Mucosa of descending colon (tissue), 3 donors: ENCODE data around the gene SNRNP70. TPM values are rescaled to one million over a fixed set of nuclear protein-coding genes. Genes with fewer than 3 reads are reported as not detected.
A peak's percentile ranks its signal among the peaks of the same experiment; 100 is the strongest.
"Not testable (repeated sequence)": the region's sequence is repeated elsewhere in the genome, so short reads cannot be mapped to it uniquely, and the experiment has no call there.

ENCODE experiments used
- ATAC-seq: fragments of 200-7000 bp; cut with Tn5 transposase; one replicate; pipeline ENCODE4 v1.9.1; 2020; ENCODE audit warnings: mild to moderate bottlenecking, moderate library complexity
- DNase-seq, 3 donors: peaks; one replicate each; pipeline ENCODE4 v3.0.0-alpha.2; 2020
- H3K36me3 ChIP-seq: fragments of 200-600 bp; one replicate; pipeline ENCODE4 v1.8.0; 2021; ENCODE audit warnings: low read depth, mild to moderate bottlenecking
- H3K4me1 ChIP-seq: fragments of 200-600 bp; one replicate; pipeline ENCODE4 v1.8.0; 2021; ENCODE audit warnings: low read depth, mild to moderate bottlenecking
- H3K4me3 ChIP-seq: fragments of 200-600 bp; one replicate; pipeline ENCODE4 v1.8.0; 2021; ENCODE audit warnings: mild to moderate bottlenecking
- H3K9me3 ChIP-seq: fragments of 200-600 bp; one replicate; pipeline ENCODE4 v1.8.0; 2021; ENCODE audit warnings: mild to moderate bottlenecking
- intact Hi-C, 2 donors: fragments of 100-400 bp; cut with DNase I in 1 of 2; cut with micrococcal nuclease in 1 of 2; formaldehyde crosslinking; loops; one replicate each; pipeline versions ENCODE4 v1.11.0 to v1.11.1; 2022; cut with DNase I, micrococcal nuclease
- total RNA-seq, 3 donors: library from RNA; stranded (reverse); fragmentation: NEBNext Ultra II Directional in 2 of 3; extraction: Animal tissue kit (Norgen Biotek cat#: 25700) in 2 of 3; gene quantifications; one replicate each; pipeline versions ENCODE4 v1.2.1 to v1.2.4, GENCODE V29; 2021 to 2023
- TF ChIP-seq, protein P1 (sequence below): fragments of 200-600 bp; IDR thresholded peaks from one replicate; pipeline ENCODE4 v1.8.0; 2022; ENCODE audit warnings: antibody characterized with exemption, mild to moderate bottlenecking
- donor health status: DM: no; HTN: no; CAD: no; lungs with moderate emphysema.
- donor health status: DM: no; HTN: no; CAD: no.
- donor health status: DM: no; HTN: yes; CAD: no.

Gene SNRNP70
- total RNA-seq, 3 donors from 2014 or later, result 136 to 257 (median 200) TPM

DNA sequence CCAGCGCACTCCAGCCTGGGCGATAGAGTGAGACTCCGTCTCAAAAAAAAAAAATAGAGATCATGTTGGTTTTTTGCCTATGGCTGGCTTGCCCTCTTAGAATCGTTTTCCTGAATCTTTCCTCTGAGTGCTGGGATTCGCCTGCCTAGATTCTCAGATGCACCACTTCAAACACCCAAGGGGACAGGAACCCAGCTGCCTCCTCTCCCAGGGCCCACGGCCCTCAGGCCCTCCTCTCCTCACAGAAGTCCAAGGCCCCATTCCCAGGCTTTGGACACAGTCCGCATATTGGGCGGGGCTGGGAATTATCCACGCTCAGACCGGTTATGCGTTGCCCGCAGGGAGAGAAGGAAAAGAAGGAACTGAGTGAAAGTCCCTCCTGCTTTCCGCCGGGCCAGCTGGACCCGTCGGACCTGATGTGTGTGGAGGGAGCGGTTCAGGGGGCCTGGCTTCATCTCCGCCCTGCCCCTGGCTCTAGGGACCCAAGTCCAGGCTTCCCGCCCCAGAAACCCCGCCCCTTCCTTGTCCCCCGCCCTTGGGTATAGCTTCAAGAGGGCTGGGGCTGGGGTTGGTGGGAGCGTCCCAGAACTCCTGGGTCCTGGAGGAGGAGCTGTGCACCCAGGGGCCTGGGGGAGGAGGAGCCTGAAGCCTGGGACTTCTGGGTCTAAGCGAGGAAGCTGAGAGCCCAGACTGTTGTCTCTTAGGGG, 39.9 kb downstream of the SNRNP70 start:
- DNase-seq, result peak; percentile 83 to 89 (median 89)
- TF ChIP-seq, protein P1, sequence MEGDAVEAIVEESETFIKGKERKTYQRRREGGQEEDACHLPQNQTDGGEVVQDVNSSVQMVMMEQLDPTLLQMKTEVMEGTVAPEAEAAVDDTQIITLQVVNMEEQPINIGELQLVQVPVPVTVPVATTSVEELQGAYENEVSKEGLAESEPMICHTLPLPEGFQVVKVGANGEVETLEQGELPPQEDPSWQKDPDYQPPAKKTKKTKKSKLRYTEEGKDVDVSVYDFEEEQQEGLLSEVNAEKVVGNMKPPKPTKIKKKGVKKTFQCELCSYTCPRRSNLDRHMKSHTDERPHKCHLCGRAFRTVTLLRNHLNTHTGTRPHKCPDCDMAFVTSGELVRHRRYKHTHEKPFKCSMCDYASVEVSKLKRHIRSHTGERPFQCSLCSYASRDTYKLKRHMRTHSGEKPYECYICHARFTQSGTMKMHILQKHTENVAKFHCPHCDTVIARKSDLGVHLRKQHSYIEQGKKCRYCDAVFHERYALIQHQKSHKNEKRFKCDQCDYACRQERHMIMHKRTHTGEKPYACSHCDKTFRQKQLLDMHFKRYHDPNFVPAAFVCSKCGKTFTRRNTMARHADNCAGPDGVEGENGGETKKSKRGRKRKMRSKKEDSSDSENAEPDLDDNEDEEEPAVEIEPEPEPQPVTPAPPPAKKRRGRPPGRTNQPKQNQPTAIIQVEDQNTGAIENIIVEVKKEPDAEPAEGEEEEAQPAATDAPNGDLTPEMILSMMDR, result no peak

GRCh38 chr19:49126575-49126974, 41.3 kb downstream of the SNRNP70 start:
- TF ChIP-seq, protein P1, result no peak
- H3K36me3 ChIP-seq, result no peaks in the 10 kb centered on the region
- ATAC-seq (no peak), DNase-seq (no peak)
- H3K9me3 ChIP-seq, result no peaks in the 10 kb centered on the region
- intact Hi-C loops, result no loop called here
- H3K4me1 ChIP-seq, result peaks cover 29% of the 10 kb centered on the region
- no peak overlapping the region for H3K4me3 ChIP-seq

More for the DNA sequence above, 39.9 kb downstream of the SNRNP70 start:
- Histone ChIP-seq H3K9me3 (no peaks in the 10 kb centered on the region), H3K4me3 (no peak overlapping the region), H3K36me3 (no peaks in the 10 kb centered on the region), H3K4me1 (peaks cover 32% of the 10 kb centered on the region)
- intact Hi-C loops, result no loop called here
- ATAC-seq, result peak; percentile 61

DNA sequence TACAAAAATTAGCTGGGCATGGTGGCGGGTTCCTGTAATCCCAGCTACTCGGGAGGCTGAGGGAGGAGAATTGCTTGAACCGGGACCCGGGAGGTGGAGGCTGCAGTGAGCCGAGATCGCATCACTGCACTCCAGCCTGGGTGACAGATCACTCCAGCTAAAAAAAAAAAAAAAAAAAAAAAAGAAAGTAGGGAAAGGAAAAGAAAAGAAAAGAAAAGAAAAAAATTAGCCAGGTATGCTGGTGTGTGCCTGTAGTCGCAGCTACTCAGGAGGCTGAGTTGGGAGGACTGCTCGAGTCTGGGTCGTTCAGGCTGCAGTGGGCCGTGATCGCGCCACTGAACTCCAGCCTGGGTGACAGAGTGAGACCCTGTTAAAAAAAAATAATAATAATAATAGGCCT, 42.0 kb downstream of the SNRNP70 start:
- H3K4me3 ChIP-seq, ATAC-seq, intact Hi-C loops: not testable (repeated sequence)

DNA sequence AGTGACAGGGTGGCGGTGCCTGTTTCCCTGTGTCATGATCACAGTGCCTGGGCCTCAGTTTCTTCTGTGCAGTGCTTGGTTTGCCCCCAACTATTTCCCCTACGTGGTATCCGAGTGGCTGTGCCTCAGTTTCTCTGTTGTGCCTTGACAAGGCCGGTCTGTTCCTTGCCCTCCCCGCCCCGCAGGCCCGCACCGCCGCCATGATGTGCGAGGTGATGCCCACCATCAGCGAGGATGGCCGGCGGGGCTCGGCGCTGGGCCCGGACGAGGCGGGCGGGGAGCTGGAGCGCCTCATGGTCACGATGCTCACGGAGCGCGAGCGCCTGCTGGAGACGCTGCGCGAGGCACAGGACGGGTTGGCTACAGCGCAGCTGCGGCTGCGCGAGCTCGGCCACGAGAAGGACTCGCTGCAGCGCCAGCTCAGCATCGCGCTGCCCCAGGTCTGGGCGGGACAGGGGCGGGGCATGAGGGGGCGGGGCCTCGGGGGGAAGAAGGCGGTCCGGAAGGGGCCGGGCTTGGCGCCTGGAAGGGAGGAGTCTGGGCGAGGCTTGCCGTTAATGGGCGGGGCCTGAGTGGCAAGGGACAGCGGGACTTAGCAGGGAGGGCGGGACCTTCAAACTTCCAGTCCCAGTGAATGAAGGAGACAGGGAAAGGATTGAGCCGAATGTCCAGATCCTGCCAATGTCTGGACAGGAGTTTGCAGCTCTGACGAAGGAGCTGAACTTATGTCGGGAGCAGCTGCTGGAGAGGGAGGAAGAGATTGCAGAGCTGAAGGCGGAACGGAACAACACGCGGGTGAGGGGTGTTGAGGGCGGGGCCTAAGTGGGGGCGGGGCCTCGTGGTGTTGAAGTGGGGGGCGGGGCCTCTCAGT, 42.7 kb downstream of the SNRNP70 start:
- TF ChIP-seq, protein P1, result no peak
- peak; percentile 94 for ATAC-seq
- Histone ChIP-seq H3K9me3 (no peaks in the 10 kb centered on the region), H3K36me3 (no peaks in the 10 kb centered on the region), H3K4me1 (peaks cover 29% of the 10 kb centered on the region), H3K4me3 (no peak overlapping the region)
- intact Hi-C loops, result no loop called here
- DNase-seq, result peak; percentile 95 to 98 (median 97)

More for the DNA sequence above, 42.0 kb downstream of the SNRNP70 start:
- not testable (repeated sequence) for DNase-seq, H3K36me3 ChIP-seq, H3K9me3 ChIP-seq
- peaks cover 29% of the 10 kb centered on the region for H3K4me1 ChIP-seq

- H3K36me3 ChIP-seq, result no peaks in the 10 kb centered on the region
- DNase-seq (no peak), ATAC-seq (no peak)
- no peaks in the 10 kb centered on the region for H3K9me3 ChIP-seq
- peaks cover 30% of the 10 kb centered on the region for H3K4me1 ChIP-seq
- no peak overlapping the region for H3K4me3 ChIP-seq
- TF ChIP-seq, protein P1, result no peak
- intact Hi-C loops, result no loop called here
Measured at GRCh38 chr19:49128545-49129237, 43.4 kb downstream of the SNRNP70 start.
